Activated CD8-positive, alpha-beta memory T cell treated with anti-CD3 and anti-CD28 coated beads for 1 hour (primary cell): ENCODE measurements around the gene SIRT7.

ENCODE experiments used
- DNase-seq, 2 donors: peaks; one replicate each; pipeline ENCODE4 v3.0.0-alpha.2; 2020; ENCODE audit warnings: low read depth in 1 of 2; ENCODE audit errors: extremely low read depth in 1 of 2

The SIRT7 gene

DNA sequence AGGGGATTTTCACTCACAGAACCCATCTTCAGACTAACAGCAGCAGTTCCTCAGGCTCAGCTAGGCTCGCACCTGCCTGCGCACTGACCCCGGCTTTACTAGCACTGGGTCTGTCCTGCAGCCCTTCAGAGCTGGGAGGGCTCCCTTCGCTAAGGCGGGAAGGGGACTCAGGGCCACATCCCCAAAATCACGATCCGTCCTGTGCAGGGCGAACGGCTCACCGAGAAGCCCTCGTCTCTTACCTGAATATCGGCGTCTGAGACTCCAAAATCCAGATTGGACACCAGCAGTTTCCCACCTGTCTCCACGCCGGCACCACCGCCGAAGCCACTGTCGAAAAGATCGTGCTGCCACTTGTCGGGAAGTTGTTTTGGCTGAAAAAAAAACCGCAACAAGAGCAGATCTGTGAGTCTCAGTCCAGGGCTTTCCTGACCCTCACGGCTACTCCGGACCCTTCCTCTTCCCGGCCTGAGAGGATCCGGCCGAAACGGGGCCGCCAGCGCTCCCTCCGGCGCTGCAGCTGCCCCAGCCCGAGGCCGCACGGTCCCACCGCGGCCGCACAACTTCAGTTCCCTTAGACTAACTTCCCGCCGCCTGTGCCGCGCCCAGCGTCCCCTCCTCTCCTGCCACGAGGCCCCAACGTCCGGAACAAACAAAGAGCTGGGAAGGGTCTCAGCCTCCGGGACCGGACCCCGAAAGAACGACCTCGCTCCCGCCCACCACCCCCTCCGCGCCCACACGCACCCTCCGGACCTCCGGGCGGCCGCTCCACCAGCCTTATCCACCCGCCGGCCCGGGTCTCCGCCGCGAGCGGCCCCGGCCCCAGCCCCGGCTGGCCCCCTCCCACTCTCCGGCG lies 27.3 kb downstream of the SIRT7 start:
- DNase-seq, result no peak

DNA sequence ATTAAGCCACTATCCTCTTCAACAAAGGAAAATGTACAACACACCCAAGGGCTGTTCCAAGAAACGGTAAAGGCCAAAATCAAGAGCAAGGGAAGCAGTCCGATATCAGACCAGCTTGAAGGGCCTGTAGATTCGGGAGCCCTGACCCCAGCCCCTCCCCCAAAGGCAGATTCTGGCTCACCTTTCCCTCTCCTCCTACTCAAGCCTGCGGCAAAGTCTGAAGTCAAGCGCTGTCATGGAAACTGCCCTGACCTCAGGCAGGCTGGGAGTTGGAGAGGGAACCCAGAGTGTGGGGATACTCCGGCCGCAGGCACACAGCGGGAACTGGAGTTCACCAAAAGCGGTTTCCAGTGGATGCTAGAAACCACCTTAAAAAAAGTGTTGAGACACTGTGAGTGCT lies 28.4 kb downstream of the SIRT7 start:
- DNase-seq, result no peak

DNA sequence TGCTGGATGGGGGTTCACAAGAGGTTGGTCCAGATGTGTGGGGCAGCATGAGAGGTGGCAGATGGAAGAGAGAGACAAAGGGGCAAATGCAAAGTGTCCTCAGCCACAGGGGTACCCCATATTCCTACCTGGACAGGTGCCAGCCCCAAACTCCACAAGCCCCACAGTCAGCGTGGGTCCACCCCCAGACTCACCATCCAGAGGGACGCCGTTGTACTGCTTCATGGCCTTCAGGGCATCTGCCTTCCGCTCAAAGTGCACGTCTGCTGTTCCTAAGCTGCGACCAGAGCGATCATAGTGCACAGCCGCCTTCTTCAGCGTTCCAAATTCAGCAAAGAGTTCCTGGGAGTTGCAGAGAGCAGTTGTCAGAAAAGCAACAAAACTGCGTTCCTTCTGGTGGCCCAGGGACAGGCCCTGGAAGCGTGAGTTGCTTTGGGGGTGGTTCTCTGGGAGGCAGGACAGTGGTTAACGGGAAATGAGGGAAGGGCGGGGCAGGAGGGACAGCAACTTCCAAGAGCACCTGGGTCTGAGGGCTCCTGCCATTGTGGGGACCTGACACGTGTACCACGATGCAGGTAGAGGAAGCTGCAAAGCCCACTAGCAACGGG lies 28.9 kb downstream of the SIRT7 start:
- DNase-seq, result no peak

DNA sequence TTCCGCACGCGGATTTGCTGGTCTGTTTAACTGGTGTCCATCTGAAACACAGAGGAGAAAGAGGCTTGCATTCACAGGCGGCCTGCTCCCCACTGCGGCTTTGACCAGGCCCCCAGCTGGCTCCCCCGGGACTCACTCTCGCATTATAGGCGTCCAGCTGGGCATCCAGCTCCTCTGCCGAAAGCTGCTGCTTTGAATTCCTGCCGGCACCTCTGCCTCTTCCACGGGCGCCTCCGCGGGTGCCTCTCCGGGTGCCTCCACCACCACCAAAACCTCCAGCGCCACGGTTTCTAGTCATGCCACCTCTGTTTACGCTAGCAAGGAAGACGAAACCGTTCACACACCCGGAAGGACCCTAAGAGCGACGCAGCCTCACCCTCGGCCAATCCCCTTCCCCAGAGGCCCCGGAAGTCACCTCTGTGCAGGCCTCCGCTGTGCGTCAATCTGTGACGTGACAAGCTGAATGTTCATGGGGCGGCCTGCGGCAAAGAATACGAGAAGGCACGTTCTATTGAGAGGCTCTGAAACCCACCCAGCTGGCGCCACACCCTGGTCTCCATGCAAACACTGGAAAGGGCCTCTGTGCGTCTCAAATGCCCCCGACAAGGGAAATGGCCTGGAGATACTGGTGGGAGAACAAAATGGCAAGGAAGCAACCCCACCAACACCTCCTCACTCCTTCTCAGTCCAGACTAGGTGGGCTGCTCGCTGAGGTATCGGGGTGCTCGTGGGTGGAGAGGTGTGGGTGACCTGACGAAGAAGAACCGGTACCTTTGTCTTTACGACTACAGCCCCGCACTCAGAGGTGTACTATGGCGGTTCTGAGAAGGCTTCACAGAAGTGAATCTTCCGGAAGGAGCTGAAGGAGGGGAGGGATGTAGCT lies 29.6 kb downstream of the SIRT7 start:
- DNase-seq, result no peak

DNA sequence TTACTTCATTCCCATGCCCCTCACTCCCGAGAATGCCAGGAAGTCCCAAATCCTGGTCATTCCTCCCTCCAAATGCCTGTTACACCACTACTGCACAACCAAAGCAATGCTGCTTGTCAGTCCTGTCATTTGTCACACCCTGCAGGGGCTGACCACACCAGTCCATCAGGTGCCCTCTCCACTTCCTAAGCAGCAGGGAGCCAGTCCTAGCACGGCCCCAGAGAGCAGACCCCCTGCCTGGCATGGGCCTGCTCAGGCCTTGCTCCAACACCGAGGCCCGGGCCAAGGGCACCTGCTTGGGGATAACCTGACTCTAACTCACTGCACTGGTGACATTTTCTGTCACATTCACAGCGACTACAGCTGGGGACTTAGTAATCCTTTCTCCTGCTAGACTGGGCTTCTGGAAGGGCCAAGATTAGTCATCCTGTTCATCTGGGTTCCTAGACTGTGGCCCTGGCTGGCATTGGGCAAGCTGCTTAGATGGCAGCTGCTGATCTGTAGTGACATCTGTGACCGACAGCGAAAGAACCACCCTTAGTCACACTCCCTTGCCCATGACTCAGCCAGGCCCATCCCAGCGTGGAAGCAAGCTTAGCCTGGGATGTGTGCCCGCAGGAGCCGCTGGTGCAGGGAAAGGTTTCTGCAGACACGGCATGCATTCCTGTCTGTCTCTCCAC lies 32.0 kb downstream of the SIRT7 start:
- DNase-seq, result no peak

DNA sequence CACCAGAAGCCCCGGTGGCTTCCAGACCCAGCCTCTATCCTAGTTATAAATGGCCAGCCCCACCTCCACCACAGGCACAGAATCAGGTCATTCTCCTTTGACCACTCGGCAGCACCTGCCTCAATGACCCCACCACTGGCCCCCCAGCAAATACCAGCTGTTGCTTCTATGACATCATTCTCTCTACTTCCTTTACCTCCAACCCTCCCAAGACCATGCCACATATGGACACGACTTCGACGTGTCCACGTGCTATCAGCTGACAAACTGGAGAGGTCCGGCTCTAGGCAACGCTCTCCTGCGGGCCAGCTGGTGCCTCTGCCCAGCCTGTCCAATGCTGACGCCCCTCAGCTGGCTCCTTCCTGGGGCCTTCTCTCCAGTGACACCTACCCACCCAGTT lies 32.5 kb downstream of the SIRT7 start:
- no peak for DNase-seq

DNA sequence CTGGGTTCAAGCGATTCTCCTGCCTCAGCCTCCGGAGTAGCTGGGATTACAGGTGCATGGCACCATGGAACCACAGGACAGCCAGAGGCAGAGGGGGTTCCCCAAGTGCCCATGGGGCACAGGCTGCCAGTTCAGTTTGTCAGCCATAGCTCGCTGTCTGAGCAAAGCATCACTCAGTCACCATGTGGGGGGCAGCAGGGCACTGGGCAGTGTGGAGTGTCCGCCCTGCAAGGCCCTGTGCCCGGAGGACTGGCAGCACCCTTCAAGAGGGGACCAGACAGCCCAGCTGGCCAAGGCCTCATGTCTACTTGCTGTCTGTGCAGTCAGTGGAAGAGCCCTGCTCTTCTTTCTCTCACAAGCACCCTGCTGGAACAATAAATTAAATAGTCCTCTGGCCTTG lies 33.0 kb downstream of the SIRT7 start:
- DNase-seq, result no peak

DNA sequence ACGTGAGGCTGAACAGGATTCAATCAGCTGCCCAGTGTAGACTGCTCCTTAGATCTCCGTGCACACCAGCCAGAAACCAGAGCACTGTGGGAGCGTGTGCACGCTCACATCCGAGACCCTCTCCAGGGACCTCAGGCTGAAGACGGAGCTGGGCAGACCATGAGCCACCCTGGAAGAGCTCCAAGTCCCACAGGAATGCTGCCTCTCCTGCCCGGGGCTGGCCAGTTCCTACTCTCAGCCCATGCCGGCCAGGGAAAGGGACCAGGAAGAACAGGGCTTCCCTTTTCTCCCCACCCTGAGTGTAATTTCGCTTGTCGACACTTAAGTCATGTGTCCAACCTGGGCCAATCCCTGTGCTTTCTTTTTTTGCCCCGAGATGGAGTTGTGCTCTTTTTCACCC lies 33.5 kb downstream of the SIRT7 start:
- DNase-seq, result no peak

DNA sequence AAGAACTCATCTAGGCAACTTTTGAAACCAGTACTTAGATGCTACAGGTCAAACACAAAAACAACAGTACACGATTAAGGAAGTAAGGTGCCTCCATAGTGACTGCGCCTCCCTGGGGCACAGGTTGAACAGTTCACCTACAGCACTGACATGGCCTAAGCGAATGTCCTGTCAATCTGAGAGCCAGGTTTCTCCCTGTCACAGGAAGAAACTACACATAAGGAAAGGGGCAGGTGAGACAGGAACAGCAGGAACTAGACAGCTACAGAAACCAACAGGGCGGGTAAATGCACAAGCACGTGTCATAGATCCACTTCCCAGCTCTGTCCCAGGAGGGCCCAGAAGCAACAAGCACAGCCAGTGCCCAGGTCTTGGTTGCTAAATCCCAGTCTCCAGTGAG lies 38.9 kb downstream of the SIRT7 start:
- DNase-seq, result no peak

DNA sequence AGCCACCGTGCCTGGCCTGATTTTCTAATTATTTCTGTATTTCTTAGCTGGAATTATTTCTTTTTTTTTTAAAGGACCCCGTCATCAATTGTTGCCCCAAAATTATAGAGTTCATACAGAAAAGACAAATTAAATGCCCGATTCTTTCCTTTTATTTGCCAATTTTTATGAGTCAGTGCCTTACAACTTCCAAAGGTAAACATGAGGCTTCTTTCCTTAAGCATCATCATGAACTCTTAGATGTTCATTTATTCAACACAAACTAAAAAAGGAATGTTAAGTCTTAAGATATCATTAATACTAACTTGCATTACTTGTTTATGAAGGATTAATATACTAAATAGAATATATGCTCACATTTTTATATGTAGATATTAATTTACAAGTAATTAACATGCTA lies 39.7 kb downstream of the SIRT7 start:
- DNase-seq, result no peak

DNA sequence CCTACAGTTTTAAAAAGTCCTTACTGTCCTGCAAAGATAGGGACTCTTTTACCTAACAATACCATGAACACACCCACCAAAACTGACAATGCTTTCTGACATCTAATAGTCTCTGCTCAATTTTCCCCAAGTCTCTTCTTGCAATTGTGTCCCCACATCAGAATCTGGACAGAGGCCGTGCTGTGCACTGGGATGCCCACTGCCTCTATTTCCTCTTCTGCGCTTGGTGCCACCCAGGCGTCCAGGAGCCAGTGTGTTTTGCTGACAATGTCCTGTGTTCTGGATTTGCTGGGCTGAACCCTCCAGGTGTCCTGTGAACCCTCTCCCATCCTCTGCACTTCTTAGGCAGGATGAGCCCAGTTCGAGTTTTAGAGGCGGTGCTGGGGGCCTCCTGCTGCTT lies 40.4 kb downstream of the SIRT7 start:
- DNase-seq, result no peak

DNA sequence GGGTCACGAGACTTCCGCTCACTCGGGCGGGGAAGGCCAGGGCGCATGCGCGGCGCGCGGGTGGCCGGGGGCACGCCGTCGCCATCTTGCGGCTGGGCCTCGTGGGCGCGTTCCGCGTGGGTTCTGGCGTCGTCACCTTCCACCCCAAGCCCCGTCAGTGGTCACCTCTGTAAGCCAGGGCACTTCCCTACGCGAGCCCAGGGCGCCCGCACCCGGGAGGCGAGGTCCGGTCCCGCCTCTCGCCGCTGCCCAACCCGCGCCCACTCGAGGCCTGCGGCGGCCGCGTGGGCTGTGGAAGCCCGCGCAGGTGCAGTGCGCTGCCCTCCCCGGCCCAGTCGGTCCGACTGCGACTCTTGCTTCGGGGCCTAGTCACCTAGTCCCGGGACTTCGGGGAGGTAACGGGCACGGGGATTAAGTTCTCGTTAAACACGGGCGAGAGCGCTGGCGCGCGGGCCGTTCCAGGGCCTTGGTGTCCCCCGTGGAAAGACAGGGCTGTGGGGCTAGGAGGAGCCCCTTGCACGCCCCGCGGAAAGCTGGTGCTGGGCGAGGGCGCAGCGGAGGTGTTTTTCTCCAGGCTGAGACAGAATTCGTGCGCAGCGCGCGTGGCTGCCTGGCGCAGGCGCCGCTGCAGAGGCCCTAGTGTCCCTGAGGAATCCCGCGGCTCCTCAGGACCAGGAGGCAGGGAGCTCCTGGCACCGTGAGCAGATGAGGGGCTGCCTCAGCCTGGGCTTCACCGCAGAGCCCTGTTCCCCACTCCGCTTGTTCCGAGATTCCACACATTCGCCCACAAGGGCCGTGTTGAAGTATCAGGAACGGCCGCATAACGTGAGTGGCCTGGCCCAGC lies 46.4 kb downstream of the SIRT7 start:
- peak; percentile 92 to 96 for DNase-seq

DNA sequence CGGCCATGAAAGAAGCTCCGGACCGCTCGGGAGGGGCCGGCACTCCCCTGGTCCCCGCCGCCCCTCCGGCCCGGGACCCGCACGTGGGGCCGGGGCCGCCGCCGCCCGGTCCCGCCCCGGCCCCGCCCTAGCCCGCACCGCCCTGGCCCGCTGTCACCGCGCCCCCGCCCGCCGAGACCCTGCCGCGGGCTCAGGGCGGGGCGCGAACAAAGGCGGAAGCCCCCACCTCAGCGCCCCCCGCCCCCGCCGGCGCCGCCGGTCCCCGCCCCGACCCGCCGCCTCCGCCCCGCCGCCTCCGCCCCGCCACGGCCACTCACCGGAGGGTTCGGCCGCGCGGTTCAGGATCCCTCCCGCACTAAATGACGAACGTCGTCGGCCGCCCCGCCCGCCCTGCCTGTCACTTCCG lies 47.0 kb downstream of the SIRT7 start, which contains the start of gene ARHGDIA:
Gene ARHGDIA (minus strand): TSS at position 357 of the 406 bp plus-strand sequence. CDS start 1,407 bp downstream, outside the sequence.
- DNase-seq, result no peak

DNA sequence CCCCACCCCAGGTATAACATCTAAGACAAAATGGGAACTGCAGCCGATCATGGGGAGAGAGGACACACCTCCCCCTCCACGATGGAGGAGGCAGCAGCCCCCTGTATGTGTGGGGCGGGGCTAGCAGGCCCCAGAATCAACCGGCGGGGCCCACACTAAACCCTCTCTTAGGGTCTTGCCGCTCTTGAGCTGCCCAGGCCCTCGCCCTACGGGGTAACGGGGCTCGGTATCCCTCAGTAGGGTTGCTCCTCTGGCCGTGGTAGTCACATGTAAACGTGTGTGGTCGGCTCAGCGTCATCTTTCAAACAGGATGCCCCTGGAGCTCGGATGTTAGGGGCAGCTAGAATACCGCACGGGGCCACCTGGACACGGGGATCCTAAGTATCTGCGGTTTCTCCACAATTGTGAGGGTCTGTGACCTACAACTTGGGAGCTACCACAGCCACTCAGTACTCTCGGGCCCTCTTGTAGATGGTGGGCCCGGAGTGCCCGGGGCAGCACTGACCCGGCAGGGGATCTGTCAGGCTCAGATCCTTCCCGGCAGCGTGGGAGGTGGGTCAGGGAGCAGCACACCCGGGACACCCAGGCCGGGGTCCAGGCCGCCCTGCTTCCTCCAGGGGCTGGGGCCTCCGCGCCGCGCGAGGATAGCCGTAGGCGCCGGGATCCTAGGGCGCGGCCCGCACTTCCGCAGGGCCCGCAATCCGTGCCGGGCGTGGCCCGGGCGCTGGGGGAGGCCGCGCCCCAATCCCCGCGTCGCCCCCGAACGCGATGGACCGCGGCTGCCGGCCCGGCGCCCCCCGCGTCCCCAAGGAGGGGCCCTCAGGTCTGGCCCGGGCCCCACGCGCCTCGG lies 47.6 kb downstream of the SIRT7 start:
- DNase-seq, result no peak

DNA sequence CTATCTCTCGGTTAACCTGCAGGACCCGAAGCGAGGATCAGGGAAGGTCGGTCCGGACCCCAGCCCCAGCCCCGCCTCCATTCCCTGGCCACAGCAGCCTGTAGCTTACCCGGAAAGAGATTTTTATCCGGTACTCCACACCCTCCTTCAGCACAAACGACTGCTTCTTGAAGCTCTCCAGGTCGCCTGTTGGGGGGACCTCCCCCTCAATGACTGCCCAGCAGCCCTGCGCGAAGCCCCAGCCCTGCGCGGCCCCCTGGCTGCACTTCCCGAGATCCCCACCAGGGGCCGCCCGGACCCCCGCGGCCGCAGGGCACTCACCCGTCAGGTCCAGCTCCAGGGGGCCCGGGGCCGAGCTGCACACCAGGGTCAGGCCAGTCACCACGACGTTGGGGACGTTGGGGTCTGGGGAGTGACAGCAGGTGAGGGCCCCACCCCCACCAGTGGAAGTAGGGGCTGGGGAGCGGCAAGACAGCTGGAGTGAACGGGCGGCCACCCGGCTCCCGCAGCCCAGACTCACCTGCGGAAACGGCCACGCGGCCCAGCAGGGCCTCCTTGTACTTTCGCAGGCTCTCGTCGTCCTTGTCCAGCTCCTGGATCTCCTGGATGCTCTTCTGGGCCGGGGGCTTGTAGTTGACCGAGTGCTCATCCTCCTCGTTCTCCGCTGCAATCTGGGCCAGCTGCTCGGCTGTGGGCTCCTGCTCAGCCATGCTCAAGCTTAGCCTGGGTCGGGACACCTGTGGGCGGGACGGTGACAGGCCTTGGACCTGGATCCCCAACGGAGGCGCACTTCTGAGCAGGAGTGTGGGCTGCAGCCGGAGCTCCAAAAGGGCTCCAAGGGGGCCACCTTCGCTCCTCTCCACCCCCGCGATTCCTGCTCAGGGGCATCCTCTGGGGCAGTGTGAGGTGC lies 48.5 kb downstream of the SIRT7 start:
- DNase-seq, result no peak

DNA sequence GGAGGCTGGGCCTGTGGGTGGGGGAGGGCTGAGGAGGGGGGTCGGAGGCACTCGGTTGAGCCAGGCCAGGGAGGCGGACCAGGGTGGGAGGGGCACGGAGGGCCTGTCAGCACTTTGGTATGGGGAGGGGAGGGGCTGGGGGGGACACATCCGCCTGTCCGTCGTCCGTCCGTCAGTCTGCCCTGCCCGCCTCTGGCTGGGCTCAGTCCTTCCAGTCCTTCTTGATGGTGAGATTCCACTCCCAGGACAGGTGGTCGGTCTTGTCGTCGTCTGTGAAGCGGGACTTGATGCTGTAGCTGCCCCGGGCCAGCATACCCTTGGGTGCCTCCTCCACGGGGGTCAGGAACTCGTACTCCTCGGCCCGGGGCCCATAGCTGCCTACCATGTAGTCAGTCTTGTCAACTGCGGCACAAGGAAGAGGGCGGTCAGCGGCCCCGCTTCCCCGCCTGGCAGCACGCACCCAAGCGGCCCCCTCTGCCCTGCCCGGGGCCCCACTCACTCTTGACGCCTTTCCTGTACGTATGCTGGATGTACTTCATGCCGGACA lies 49.2 kb downstream of the SIRT7 start:
- DNase-seq, result no peak

DNA sequence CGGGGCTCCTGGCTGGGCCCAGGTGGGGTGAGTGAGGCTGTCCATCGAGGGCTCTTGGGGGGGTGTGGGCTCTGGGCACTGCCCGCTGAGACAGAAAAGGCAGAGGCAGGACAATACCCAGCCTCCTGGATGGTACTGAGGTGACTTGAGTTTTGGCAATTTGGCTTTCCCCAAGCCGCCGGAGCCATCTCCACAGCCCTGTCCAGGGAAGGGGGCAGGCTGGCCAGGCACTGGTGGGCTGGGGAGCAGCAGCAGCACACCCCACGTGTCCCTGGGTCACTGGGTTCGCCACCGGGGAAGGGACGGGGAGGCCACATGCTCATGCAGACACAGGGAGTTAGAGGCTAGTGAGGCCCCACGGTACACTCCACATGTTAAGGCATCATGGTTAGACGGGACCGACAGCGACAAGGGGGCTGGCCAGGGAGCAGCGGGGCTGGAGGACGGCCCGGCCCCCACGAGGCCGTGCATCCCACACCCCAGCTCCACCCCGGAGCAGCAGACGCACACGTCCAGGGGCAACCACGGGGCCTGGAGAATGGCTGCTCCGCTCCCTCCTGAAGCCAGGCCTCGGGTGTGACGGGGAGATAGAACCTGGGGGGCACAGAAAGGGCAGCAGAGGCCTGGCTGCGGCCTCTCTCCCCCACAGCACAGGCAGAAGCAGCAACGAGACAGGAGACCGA lies 49.8 kb downstream of the SIRT7 start:
- DNase-seq, result no peak
